Activated CD4-positive, alpha-beta T cell treated with anti-CD3 and anti-CD28 coated beads, Interleukin-2, amount 50 U/mL, for 16 hours (primary cell): ENCODE data around the gene MRPS18B.
"Not testable (repeated sequence)": the region's sequence is repeated elsewhere in the genome, so short reads cannot be mapped to it uniquely, and the experiment has no call there.

Experiments
- DNase-seq: peaks from one replicate; pipeline ENCODE4 v3.0.0-alpha.2; 2020

MRPS18B gene

DNA sequence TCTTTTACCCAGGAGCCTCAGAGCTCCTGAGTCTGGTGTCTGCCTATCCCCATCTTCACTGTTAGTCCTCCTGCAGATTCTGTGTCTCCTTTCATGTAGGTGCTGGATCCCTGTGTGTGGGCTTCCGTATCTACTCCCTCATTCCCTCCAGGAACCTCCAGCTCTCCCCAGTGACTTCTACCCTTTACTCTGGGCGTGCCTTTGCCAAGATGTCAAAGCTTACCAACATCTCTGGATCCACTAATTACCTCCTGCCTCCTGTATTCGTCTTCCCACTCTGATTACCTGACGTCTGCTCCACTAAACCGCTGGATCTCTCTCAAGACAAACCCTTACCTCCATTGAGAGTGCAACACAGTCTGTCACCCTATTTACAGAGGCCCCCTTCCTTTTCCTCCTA is 27.1 kb downstream of the MRPS18B start:
- DNase-seq: no peak

DNA sequence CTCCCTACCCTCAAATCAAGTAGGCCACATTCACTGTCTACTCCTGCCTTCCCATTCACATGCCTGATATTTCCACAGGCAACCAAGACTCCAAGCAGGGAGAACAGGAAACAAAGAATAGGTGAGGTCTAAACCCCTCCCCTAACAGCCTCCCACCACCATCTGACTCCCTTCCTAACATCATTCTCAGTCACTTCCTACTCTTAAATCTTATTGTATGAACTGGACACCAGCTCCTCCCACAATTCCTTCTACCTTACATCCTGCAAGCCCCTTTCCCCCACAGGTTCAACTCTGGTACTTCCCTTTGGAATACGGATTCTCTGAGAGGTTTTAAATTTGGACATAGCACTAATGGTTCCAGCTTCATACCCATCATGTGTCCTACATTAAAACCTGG is 28.3 kb downstream of the MRPS18B start:
- no peak for DNase-seq

DNA sequence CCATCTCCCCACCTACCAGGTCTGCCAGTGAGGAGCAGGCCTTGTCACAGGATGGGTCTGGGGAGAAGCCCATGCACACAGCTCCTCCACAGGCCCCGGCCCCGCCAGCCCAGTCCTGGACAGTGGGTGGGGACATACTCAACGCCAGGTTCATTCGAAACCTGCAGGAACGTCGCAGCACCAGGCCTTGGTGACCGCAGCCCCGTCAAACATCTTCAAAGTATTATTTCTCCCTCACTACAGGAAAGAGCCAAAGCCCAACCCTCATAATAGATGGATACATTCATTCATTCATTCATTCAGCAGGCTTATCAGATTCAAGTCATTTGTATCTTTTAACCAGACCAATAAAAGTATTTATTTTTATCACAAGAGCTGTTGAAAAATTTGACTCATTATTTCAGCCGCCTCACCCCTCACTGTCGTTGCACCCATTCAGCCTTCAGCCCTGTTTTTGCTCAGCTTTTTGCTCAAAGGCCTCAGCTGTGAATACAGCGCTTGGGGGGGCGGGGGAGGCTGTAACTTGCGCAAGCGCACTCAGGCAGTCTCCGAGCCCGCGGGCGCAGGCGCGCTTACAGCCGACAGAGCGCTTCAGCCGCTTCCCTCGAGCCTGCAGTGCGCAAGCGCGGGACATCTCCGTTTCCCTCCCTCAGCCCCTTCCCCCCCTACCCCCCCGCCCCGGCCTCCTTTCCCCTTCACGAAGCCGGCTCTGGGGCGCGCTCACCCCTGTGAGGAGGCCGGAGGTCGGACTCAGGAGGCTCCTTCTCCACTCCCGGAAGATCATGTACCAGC is 29.0 kb downstream of the MRPS18B start, which contains the start of gene C6orf136:
Gene C6orf136 (plus strand): TSS at position 684 of the 792 bp plus-strand sequence. CDS start 99 bp downstream, at position 783.
- DNase-seq: peak; percentile 96

DNA sequence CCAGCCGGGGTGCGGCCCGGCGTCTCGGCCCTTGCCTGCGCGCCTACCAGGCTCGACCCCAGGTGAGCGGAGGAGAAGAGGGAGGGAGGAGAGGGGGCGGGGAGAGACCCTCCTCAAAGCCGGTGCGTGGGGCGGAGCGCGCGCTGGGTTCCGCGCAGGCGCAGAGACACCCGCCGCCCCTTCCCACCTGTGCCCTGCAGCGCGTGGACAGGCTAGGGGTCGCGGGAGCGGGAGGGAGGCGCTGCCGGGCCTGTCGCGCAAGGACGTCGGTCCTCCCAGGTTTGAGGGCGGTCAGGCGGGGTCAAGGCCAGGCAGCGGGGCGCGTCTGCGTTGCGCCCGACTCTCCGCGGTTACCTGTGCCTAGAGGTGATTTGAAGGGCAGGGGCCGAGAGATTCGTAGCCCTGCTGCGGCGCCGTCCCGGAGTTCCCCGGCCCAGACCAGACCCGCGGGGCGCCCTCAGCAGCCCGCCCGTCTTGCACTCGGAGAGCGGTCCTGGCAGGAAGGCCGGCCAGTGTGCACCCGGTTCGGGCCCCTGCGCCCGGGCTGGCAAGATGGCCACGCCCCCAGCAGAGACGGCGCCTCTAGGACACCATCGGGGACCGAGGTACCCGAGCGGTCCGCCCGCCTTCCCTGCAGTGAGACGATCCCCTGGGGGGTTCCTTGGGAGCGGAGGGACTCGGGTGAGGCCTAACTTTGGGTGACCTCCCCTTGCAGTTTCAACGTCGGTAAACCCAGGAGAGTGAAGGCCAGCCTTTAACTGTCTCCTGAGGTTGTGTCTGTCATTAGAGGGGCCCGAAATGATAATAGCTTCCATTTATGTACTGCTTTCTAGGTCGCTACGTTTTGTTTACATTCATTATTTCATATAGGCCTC is 29.8 kb downstream of the MRPS18B start:
- peak; percentile 80 for DNase-seq

DNA sequence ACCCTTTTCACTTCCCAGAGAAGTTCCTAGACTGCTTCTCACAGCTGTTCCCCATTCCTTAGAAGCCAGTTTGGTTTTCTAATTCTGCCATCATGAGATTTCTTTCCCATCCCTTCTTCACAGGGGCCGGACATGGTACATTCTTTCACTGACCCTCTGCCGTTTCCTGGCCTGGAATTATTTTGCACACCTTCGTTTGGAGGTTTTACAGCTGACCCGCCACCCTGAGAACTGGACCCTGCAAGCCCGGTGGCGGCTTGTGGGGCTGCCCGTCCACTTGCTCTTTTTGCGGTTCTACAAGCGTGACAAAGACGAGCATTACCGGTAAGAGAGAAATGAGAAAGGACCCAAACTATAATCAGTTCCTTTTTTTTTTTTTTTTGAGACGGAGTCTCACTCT is 33.5 kb downstream of the MRPS18B start:
- DNase-seq: no peak

DNA sequence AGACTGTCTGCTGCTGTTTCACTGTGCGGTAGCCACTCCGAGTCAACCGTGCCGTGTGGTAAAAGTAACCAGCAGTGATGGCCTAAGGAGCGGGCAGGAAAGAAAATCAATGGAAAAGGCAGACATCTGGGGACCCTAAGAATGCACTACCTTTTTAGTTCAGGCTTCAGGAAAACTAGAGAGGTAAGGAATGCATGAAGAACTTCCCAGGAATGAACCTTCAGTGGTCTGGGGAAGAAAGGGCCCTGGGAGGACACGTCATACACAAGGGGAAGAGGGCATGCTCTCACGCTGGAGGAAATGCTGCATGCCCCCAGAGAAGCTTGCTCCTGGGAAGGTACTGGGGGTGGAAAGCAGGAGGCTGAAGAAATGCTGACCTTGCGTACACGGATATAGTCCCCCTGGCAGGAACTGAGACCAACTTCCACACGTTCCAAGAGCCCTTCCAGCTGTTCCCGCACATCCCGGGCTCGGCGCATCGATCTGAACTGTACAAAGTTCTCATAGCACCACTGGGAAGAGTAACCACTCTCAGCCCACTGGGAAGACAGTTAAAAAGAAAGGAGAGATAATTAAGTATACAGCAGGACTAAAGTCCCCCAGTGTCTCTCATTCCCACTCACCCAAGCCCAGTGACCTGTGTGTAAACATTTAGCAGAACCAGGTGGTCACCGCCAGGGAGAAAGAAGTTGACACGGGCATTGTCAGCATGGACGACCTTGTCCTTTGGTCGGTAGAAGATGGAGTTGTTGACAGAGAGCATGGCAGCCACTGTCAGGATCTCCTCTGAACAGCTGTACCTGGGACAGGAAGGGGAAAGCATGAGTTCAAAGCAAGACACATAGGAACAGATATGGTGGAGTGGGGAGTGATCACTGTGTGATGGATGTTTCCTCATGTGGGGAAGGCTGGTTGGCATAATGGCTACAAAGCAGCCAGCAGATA is 37.4 kb downstream of the MRPS18B start:
- no peak for DNase-seq

DNA sequence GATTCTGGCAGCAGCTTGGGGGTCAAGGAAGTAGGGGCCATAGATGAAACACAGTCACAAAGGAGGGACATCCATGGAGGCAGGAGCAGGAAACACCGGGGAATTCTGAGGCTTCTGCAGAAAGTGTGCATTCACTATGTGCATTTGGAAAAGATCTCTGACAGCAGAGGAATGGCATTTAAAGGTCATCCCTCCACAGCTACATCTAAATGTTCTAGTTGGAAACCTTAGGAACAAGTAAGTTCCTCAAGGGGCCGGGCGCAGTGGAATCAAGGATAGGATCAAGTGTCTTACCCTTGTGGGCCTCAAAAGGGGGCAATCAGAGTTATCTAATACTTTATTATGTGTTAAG is 38.1 kb downstream of the MRPS18B start:
- DNase-seq: no peak

DNA sequence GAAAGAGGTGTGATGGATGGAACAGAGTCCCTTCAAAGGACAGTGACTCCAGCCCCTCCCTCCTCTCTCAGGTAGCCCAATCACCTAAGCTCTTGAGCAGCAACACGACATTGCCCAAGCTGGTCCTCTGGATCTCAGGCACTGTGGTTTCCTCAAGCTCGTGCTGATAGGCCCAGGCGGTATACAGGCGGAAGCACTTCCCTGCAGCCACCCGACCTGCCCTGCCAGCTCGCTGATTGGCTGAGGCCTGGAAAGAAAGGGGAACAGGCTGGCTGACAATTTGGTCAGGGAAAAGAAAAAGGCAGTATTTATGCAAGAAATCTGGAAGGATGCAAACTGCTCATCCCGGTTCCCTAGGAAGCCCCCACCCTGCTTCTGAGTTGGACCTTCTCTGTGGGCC is 38.9 kb downstream of the MRPS18B start:
- no peak for DNase-seq

DNA sequence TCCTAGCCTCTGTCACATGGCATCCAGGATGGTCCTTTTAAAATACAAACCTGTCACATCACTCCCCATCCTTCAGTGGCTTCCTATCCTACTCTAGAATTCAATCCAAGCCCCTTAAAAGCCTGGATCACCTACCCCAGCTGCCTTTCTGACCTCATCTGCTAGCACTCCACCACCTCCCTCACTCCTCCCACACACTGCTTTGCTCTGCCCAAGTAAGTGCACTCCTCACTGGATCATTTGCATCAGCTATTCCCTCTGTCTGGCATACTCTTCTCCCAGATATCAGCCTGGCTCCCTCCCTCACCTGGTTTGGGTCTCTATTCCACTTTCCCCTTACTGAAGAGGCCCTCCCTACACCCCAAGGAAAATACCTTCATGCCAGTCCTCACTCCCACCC is 39.8 kb downstream of the MRPS18B start:
- no peak for DNase-seq

DNA sequence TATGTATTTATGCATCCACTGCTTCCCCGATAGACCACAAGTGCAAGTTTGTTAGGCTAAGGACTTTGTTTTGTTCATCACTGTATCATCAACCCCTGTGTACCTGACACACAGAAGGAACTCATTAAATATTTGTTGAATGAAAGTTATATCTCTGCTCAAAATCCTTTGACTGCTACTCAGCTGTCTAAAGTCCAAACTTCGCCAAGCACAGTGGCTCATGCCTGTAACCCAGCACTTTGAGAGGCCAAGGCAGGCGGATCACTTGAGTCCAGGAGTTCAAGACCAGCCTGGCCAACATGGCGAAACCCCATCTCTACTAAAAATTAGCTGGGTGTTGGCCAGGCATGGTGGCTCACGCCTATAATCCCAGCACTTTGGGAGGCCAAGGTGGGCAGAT is 40.3 kb downstream of the MRPS18B start:
- not testable (repeated sequence) for DNase-seq

DNA sequence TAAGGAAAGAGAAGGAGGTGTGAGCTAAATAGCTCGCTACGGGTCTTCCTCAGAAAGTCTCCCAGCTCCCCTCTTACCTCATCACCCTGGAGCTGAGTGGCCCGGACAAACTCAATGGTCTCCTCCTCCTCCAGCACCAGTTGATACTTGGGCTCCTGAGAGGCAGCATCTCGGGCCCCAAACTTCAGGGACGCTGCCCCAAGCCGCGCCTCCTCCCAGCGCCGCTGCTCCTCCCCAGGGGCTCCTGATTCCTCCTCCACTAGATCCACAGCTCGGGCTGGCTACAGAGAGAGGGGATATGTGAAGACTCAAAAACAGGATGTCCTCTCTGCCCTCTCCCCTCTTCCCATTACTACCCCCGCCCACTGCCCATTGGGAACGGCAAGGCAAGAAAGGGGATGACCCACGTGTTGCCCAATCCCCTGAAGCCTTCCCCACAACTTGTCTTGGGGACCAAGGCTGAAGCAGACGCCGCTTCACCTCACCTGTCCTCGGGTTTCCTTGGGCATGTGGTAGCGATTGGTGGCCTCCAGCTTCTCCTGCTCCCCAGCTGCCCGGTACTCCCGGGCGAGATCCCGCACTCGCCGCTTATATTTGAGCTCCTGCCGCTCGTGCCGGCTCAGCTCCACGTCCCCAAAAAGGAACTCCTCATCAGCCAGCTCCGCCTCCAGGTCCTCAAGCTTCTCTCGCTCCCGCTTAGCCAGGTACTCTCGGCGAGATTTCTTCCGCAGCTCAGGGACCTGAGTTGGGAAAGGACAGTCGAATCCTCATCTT is 47.5 kb downstream of the MRPS18B start:
- no peak for DNase-seq

DNA sequence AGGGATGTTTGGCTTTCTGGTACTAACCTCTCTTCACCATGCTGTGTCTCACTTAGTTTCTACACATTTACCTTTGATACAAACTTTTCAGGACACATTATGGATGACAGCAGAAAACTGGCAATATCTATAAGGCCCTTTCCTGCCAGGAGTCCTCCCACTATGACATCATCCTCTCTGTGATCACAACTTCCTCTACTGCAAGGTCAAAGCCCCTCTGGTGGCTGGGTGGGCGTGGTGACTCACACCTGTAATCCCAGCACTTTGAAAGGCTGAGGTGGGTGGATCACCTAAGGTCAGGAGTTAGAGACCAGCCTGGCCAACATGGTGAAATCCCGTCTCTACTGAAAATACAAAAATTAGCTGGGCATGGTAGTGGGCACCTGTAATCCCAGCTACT is 48.7 kb downstream of the MRPS18B start:
- DNase-seq: peak; percentile 21

DNA sequence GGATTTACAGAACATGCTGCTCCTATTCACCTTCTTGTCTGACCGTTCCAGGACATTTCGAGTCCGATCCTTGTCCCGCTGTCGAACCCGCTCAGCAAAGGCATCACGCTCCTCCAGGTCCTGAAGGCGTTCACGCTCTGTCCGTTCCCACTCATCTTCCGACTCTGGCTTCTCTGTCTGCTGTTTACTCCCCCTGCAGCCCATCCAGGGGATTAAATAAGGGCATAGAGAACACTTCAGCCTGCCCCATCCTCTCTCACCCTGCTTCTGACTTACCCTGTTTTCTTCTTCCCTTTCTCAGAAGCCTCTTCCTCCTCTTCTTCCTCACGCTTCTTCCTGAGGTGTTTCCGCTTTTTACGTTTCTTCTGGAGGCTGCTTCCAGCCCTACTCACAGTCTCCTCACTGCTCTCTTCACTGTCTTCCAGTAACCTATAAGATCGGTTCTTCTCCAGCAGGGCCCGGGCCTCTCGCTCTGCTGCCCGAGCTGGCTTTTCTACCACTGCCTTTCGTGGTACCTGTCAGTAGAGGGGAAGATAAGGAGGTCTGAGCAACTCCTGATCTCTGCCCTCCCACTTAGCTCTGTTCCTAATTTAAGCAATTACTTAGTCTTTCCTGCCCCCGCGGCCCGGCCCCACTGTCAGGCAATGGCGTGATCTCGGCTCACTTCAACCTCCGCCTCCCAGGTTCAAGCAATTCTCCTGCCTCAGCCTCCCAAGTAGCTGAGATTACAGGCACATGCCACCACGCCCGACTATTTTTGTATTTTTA is 53.3 kb downstream of the MRPS18B start:
- no peak for DNase-seq

DNA sequence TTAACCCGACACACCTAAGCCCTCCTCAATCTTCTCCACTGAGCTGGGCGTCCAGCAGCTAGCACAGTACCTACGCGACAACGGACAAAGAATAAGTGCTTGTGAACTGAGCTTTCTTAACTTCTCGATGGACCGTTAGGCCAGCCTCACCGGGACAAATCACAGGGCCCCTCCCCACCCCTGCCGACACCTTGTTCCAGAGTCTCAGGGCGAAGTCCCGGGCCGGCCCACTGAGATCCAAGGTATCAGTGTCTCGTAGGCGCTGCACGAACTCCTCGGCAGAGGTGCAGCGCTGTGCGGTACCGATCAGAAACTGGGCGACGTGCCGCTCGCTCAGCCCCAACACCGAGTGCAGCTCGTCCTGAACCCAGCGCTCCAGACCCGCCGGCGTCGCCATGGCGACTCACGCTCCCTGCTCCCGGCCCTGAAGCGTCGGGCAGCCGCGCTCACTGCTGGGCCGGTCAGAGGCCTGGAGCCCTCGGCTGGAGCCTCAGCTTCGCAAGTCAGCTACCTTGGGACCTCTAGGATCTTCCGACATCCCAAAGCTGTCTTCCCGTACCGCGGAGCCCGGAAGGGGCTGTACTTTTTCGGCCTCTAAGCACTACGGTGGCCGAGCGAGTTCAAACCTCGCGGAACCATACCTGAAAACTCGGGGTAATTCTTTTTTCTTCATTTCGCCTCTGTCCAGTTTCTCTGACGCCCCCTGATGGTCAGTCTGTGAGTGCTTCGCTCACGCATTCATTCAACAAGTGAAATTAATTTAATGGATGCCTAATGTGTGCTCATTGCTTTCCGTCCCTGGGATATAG is 55.0 kb downstream of the MRPS18B start, which contains the start of gene DHX16:
Gene DHX16 (minus strand): TSS at position 562 of the 809 bp plus-strand sequence. CDS start 165 bp downstream, at position 397.
- DNase-seq: peak; percentile 96
